Nephron progenitor cell (in vitro differentiated cells): ENCODE data around the gene SENP8.

Experiments
- DNase-seq: peaks from one replicate; pipeline ENCODE4 v3.0.0; 2021
- H3K27ac Mint-ChIP-seq: 2 replicates; pipeline ENCODE4 v1.8.0; 2021; ENCODE audit warnings: mild to moderate bottlenecking, moderate library complexity, mixed read lengths
- H3K27me3 Mint-ChIP-seq: 2 replicates; pipeline ENCODE4 v1.8.0; 2021; ENCODE audit warnings: mild to moderate bottlenecking, low read depth, mixed read lengths; ENCODE audit not compliant: poor library complexity
- H3K36me3 Mint-ChIP-seq: 2 replicates; pipeline ENCODE4 v1.8.0; 2021; ENCODE audit warnings: low read depth, mixed read lengths
- H3K4me1 Mint-ChIP-seq: 2 replicates; pipeline ENCODE4 v1.8.0; 2021; ENCODE audit warnings: mixed read lengths
- H3K4me3 Mint-ChIP-seq: 2 replicates; pipeline ENCODE4 v1.8.0; 2021; ENCODE audit warnings: mild to moderate bottlenecking, moderate library complexity, mixed read lengths
- H3K9me3 Mint-ChIP-seq: 2 replicates; pipeline ENCODE4 v1.8.0; 2021; ENCODE audit warnings: mild to moderate bottlenecking, moderate library complexity, mixed read lengths
- CTCF ChIP-seq: fragments of 200-600 bp; sonication (generic); IDR thresholded peaks from 2 replicates; pipeline ENCODE4 v1.5.0; 2021; ENCODE audit warnings: antibody characterized with exemption

SENP8 gene

GRCh38 chr15:72130272-72130671, 12.1 kb downstream of the SENP8 start:
- no peak overlapping the region for H3K4me3 Mint-ChIP-seq
- peaks cover 3% of the 10 kb centered on the region for H3K27me3 Mint-ChIP-seq
- no peak overlapping the region for H3K27ac Mint-ChIP-seq
- peaks cover 16% of the 10 kb centered on the region for H3K4me1 Mint-ChIP-seq
- no peaks in the 10 kb centered on the region for H3K36me3 Mint-ChIP-seq
- no peak for DNase-seq
- TF ChIP-seq CTCF: no peak
- no peaks in the 10 kb centered on the region for H3K9me3 Mint-ChIP-seq

GRCh38 chr15:72131922-72132321, 13.7 kb downstream of the SENP8 start:
- TF ChIP-seq CTCF: no peak
- DNase-seq: no peak
- H3K27ac Mint-ChIP-seq: no peak overlapping the region
- no peak overlapping the region for H3K4me3 Mint-ChIP-seq
- H3K36me3 Mint-ChIP-seq: no peaks in the 10 kb centered on the region
- peaks cover 28% of the 10 kb centered on the region for H3K4me1 Mint-ChIP-seq
- peaks cover 3% of the 10 kb centered on the region for H3K27me3 Mint-ChIP-seq
- no peaks in the 10 kb centered on the region for H3K9me3 Mint-ChIP-seq

- H3K36me3 Mint-ChIP-seq: no peaks in the 10 kb centered on the region
- peaks cover 3% of the 10 kb centered on the region for H3K27me3 Mint-ChIP-seq
- H3K27ac Mint-ChIP-seq: peak overlapping the region; percentile 0
- DNase-seq: no peak
- no peaks in the 10 kb centered on the region for H3K9me3 Mint-ChIP-seq
- no peak for TF ChIP-seq CTCF
- peaks cover 26% of the 10 kb centered on the region for H3K4me1 Mint-ChIP-seq
- no peak overlapping the region for H3K4me3 Mint-ChIP-seq
Measured at GRCh38 chr15:72133211-72133610, 15.0 kb downstream of the SENP8 start.

- no peak for TF ChIP-seq CTCF
- H3K4me3 Mint-ChIP-seq: no peak overlapping the region
- peaks cover 10% of the 10 kb centered on the region for H3K36me3 Mint-ChIP-seq
- H3K27ac Mint-ChIP-seq: no peak overlapping the region
- peaks cover 3% of the 10 kb centered on the region for H3K27me3 Mint-ChIP-seq
- DNase-seq: no peak
- no peaks in the 10 kb centered on the region for H3K9me3 Mint-ChIP-seq
- peaks cover 27% of the 10 kb centered on the region for H3K4me1 Mint-ChIP-seq
Measured at GRCh38 chr15:72135719-72136118, 17.5 kb downstream of the SENP8 start.

GRCh38 chr15:72136170-72137051, 18.2 kb downstream of the SENP8 start:
- Mint-ChIP-seq H3K4me3 (no peak overlapping the region), H3K4me1 (peaks cover 34% of the 10 kb centered on the region)
- TF ChIP-seq CTCF: no peak

GRCh38 chr15:72139667-72140066, 21.5 kb downstream of the SENP8 start:
- Mint-ChIP-seq H3K27ac (peak overlapping the region; percentile 70), H3K4me1 (peaks cover 33% of the 10 kb centered on the region), H3K36me3 (peaks cover 10% of the 10 kb centered on the region), H3K9me3 (no peaks in the 10 kb centered on the region), H3K4me3 (no peak overlapping the region), H3K27me3 (no peaks in the 10 kb centered on the region)
- DNase-seq: no peak
- TF ChIP-seq CTCF: no peak

More at GRCh38 chr15:72136170-72137051, 18.2 kb downstream of the SENP8 start:
- peaks cover 10% of the 10 kb centered on the region for H3K36me3 Mint-ChIP-seq
- no peaks in the 10 kb centered on the region for H3K9me3 Mint-ChIP-seq
- DNase-seq: no peak
- peaks cover 3% of the 10 kb centered on the region for H3K27me3 Mint-ChIP-seq
- H3K27ac Mint-ChIP-seq: no peak overlapping the region
